HG02852 (cell line): ENCODE data around the gene LRFN4.

Experiments used
- ATAC-seq: cut with Tn5 transposase; IDR thresholded peaks from one replicate; pipeline ENCODE4 v1.9.1; 2021; ENCODE audit warnings: mild to moderate bottlenecking, moderate library complexity; ENCODE audit not compliant: unreplicated experiment

The LRFN4 gene

GRCh38 chr11:66845143-66845875, 11.6 kb upstream of the LRFN4 start:
- ATAC-seq, result no peak

GRCh38 chr11:66845876-66846212, 11.0 kb upstream of the LRFN4 start:
- no peak for ATAC-seq

- ATAC-seq, result no peak
Measured at GRCh38 chr11:66846671-66847091, 10.2 kb upstream of the LRFN4 start.

GRCh38 chr11:66847461-66848232, 9.2 kb upstream of the LRFN4 start:
- no peak for ATAC-seq

GRCh38 chr11:66848671-66849500, 8.0 kb upstream of the LRFN4 start:
- no peak for ATAC-seq

- no peak for ATAC-seq
Measured at GRCh38 chr11:66849501-66850234, 7.2 kb upstream of the LRFN4 start.

GRCh38 chr11:66850235-66850587, 6.7 kb upstream of the LRFN4 start:
- ATAC-seq, result no peak

GRCh38 chr11:66850588-66851238, 6.2 kb upstream of the LRFN4 start:
- no peak for ATAC-seq

- ATAC-seq, result no peak
Measured at GRCh38 chr11:66851239-66851596, 5.6 kb upstream of the LRFN4 start.

- ATAC-seq, result no peak
Measured at GRCh38 chr11:66851698-66852465, 5.0 kb upstream of the LRFN4 start.

GRCh38 chr11:66852466-66853241, 4.2 kb upstream of the LRFN4 start:
- no peak for ATAC-seq

- ATAC-seq, result no peak
Measured at GRCh38 chr11:66853242-66854229, 3.3 kb upstream of the LRFN4 start.

GRCh38 chr11:66854231-66854661, 2.6 kb upstream of the LRFN4 start:
- no peak for ATAC-seq

GRCh38 chr11:66854729-66855211, 2.1 kb upstream of the LRFN4 start:
- no peak for ATAC-seq

- peak; percentile 68 for ATAC-seq
Measured at GRCh38 chr11:66855574-66856495, 1.0 kb upstream of the LRFN4 start.

GRCh38 chr11:66857234-66857926, 516 bp downstream of the LRFN4 start:
- peak; percentile 5 for ATAC-seq
